H1 (cell line): Measurements from ENCODE around the gene IFNL4.

ENCODE experiments used
- RFX5 ChIP-seq: IDR thresholded peaks from 2 replicates; pipeline ENCODE4 v1.6.1; 2011; ENCODE audit warnings: low read depth, low read length, improper control_type of control experiment, borderline replicate concordance
- TAF7 ChIP-seq: optimal IDR thresholded peaks from 2 replicates; pipeline ENCODE3; 2011; ENCODE audit warnings: low read depth, mild to moderate bottlenecking, inconsistent platforms, low read length, moderate library complexity, borderline replicate concordance
- TF ChIP-seq, protein P1 (sequence below), 3 experiments: IDR thresholded peaks; 1 replicate in 2 of 3; 2 replicates in 1 of 3; pipeline versions ENCODE4 v1.5.1 to v1.6.1; 2011; ENCODE audit warnings: low read length in 3 of 3, mild to moderate bottlenecking in 3 of 3, inconsistent platforms in 2 of 3, low read depth in 1 of 3, moderate library complexity in 1 of 3; ENCODE audit not compliant: insufficient read depth in 1 of 3; ENCODE audit errors: control extremely low read depth in 1 of 3

DNA sequence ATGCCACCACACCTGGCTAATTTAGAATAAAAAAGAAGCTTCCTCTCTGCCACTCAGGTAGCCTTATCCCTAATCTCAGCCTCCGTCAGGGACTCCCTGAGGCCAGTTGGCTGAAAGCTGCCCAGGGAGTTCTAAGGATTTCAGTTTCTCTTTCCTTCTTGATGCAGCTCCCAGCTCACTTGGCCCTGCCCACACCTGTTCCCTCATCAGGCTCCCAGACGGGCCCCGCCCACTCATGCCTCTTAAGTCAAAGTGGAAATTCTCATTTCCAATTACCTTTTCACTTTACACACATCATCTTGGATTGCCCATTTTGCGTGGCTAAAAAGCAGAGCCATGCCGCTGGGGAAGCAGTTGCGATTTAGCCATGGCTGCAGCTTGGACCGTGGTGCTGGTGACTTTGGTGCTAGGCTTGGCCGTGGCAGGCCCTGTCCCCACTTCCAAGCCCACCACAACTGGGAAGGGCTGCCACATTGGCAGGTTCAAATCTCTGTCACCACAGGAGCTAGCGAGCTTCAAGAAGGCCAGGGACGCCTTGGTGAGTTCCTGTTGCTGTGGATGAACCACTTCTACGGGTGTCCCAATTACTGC is 47.5 kb upstream of the IFNL4 start, which contains the start of gene IFNL1:
- TF ChIP-seq RFX5 (no peak), TAF7 (no peak)
- TF ChIP-seq, protein P1, sequence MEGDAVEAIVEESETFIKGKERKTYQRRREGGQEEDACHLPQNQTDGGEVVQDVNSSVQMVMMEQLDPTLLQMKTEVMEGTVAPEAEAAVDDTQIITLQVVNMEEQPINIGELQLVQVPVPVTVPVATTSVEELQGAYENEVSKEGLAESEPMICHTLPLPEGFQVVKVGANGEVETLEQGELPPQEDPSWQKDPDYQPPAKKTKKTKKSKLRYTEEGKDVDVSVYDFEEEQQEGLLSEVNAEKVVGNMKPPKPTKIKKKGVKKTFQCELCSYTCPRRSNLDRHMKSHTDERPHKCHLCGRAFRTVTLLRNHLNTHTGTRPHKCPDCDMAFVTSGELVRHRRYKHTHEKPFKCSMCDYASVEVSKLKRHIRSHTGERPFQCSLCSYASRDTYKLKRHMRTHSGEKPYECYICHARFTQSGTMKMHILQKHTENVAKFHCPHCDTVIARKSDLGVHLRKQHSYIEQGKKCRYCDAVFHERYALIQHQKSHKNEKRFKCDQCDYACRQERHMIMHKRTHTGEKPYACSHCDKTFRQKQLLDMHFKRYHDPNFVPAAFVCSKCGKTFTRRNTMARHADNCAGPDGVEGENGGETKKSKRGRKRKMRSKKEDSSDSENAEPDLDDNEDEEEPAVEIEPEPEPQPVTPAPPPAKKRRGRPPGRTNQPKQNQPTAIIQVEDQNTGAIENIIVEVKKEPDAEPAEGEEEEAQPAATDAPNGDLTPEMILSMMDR (IDR thresholded peaks at IDR 0.05; ENCODE audit: control extremely low read depth in 1 of 3, insufficient read depth in 1 of 3, low read depth in 1 of 3, low read length in 3 of 3): no peak
